Epidermal melanocyte (primary cell): Measurements from ENCODE around the gene CCDC74B.
"Not testable (repeated sequence)": the region's sequence is repeated elsewhere in the genome, so short reads cannot be mapped to it uniquely, and the experiment has no call there.

Experiments
- DNase-seq: peaks from one replicate; pipeline ENCODE4 v3.0.0; 2011; ENCODE audit warnings: low spot score; ENCODE audit not compliant: insufficient read length

CCDC74B gene

GRCh38 chr2:130102597-130103363, 42.1 kb downstream of the CCDC74B start:
- not testable (repeated sequence) for DNase-seq
